Calu3 (cell line): Measurements from ENCODE around the gene CCZ1B. TPM values are rescaled to one million over a fixed set of nuclear protein-coding genes. Genes with fewer than 3 reads are reported as not detected.
A peak's percentile ranks its signal among the peaks of the same experiment; 100 is the strongest.
"Not testable (repeated sequence)": the region's sequence is repeated elsewhere in the genome, so short reads cannot be mapped to it uniquely, and the experiment has no call there.

ENCODE experiments used
- BruUV-seq: library from RNA; stranded (reverse); fragments of 400-500 nt; replicated peaks from 2 replicates; lab custom pipeline; 2021; lab: Mats Ljungman, UMichigan
- CTCF ChIA-PET: fragments of 300-600 bp; sonication (Branson Sonifier 250); formaldehyde crosslinking; loops from one replicate; lab custom pipeline; 2022; ENCODE audit warnings: antibody characterized with exemption; lab: Charles Lee
- DNase-seq: peaks from one replicate; pipeline ENCODE4 v3.0.0; 2022
- H3K27ac Mint-ChIP-seq: one replicate; pipeline ENCODE4 v1.8.0; 2022; ENCODE audit warnings: mixed read lengths; ENCODE audit not compliant: unreplicated experiment
- H3K27me3 Mint-ChIP-seq: one replicate; pipeline ENCODE4 v1.8.0; 2022; ENCODE audit warnings: mixed read lengths; ENCODE audit not compliant: unreplicated experiment
- H3K36me3 Mint-ChIP-seq: one replicate; pipeline ENCODE4 v1.8.0; 2022; ENCODE audit warnings: mild to moderate bottlenecking, moderate library complexity, mixed read lengths; ENCODE audit not compliant: insufficient read depth, unreplicated experiment
- H3K4me1 Mint-ChIP-seq: one replicate; pipeline ENCODE4 v1.8.0; 2022; ENCODE audit warnings: mild to moderate bottlenecking, low read depth, mixed read lengths; ENCODE audit not compliant: unreplicated experiment
- H3K4me3 Mint-ChIP-seq: one replicate; pipeline ENCODE4 v1.8.0; 2022; ENCODE audit warnings: mild to moderate bottlenecking, low read depth, moderate library complexity, mixed read lengths; ENCODE audit not compliant: unreplicated experiment
- H3K9me3 Mint-ChIP-seq: one replicate; pipeline ENCODE4 v1.8.0; 2022; ENCODE audit warnings: low read depth, mixed read lengths; ENCODE audit not compliant: unreplicated experiment
- intact Hi-C: fragments of 100-400 bp; cut with micrococcal nuclease; formaldehyde crosslinking; loops from one replicate; pipeline ENCODE4 v1.10.0; 2022; ENCODE audit not compliant: unreplicated experiment
- total RNA-seq: library from RNA; stranded (reverse); gene quantifications from 2 replicates; pipeline ENCODE4 v1.2.3, GENCODE V29; 2022
- TF ChIP-seq, protein P1 (sequence below): fragments of 200-600 bp; IDR thresholded peaks from one replicate; pipeline ENCODE4 v1.8.0; 2022; ENCODE audit warnings: antibody characterized with exemption; ENCODE audit not compliant: unreplicated experiment

Gene CCZ1B
- total RNA-seq, 1 experiment from 2014 or later, result 111 TPM

DNA sequence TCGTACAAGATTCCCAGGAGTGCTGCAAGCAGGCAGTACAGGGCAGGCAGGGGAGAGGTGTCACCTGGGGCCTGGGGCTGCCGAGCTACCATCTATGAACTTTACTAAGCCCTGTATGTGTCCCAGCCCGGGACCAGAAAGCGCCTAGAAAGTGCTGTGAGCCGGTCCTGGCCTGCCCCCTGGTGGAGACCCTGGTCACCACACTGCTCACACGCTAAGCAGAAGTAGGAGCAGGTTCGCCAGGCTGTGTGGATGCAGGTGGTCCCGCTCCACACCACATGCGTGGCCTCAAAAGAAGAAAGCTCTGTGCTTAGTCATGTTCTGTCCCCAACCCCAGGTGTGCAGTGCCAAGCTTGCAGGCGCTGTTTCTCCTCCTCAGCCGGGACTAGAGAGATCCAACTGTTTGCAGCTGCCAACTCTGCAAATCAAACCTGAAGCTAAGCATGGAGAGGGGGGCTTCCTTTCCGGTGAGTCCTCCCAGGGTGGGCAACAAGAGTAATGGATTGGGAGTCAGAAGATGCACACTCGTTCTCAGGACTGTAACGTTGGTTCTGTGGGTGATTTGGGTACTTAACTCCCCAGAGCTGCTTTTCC, 31.7 kb upstream of the CCZ1B start:
- H3K4me1 Mint-ChIP-seq, result peaks cover 11% of the 10 kb centered on the region
- H3K4me3 Mint-ChIP-seq, BruUV-seq, intact Hi-C loops, H3K9me3 Mint-ChIP-seq, H3K27ac Mint-ChIP-seq: not testable (repeated sequence)
- TF ChIP-seq, protein P1, sequence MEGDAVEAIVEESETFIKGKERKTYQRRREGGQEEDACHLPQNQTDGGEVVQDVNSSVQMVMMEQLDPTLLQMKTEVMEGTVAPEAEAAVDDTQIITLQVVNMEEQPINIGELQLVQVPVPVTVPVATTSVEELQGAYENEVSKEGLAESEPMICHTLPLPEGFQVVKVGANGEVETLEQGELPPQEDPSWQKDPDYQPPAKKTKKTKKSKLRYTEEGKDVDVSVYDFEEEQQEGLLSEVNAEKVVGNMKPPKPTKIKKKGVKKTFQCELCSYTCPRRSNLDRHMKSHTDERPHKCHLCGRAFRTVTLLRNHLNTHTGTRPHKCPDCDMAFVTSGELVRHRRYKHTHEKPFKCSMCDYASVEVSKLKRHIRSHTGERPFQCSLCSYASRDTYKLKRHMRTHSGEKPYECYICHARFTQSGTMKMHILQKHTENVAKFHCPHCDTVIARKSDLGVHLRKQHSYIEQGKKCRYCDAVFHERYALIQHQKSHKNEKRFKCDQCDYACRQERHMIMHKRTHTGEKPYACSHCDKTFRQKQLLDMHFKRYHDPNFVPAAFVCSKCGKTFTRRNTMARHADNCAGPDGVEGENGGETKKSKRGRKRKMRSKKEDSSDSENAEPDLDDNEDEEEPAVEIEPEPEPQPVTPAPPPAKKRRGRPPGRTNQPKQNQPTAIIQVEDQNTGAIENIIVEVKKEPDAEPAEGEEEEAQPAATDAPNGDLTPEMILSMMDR, result peak; percentile 97
- H3K36me3 Mint-ChIP-seq, result peaks cover 26% of the 10 kb centered on the region
- CTCF ChIA-PET, result interaction anchor here (0.6 to 1.2 kb wide), 4 partner anchors 14 to 494 kb away, joined by 3 to 5 read pairs (median 4); no protein-coding TSS in a partner anchor
- DNase-seq, result peak; percentile 91
- H3K27me3 Mint-ChIP-seq, result peaks cover 14% of the 10 kb centered on the region

- DNase-seq, result peak; percentile 39
- H3K27ac Mint-ChIP-seq, CTCF ChIA-PET, H3K9me3 Mint-ChIP-seq, intact Hi-C loops, BruUV-seq: not testable (repeated sequence)
- peaks cover 11% of the 10 kb centered on the region for H3K4me1 Mint-ChIP-seq
- peak overlapping the region; percentile 83 for H3K4me3 Mint-ChIP-seq
- H3K36me3 Mint-ChIP-seq, result peaks cover 26% of the 10 kb centered on the region
- H3K27me3 Mint-ChIP-seq, result peaks cover 12% of the 10 kb centered on the region
Observed at GRCh38 chr7:6855563-6856131, 29.6 kb upstream of the CCZ1B start.

DNA sequence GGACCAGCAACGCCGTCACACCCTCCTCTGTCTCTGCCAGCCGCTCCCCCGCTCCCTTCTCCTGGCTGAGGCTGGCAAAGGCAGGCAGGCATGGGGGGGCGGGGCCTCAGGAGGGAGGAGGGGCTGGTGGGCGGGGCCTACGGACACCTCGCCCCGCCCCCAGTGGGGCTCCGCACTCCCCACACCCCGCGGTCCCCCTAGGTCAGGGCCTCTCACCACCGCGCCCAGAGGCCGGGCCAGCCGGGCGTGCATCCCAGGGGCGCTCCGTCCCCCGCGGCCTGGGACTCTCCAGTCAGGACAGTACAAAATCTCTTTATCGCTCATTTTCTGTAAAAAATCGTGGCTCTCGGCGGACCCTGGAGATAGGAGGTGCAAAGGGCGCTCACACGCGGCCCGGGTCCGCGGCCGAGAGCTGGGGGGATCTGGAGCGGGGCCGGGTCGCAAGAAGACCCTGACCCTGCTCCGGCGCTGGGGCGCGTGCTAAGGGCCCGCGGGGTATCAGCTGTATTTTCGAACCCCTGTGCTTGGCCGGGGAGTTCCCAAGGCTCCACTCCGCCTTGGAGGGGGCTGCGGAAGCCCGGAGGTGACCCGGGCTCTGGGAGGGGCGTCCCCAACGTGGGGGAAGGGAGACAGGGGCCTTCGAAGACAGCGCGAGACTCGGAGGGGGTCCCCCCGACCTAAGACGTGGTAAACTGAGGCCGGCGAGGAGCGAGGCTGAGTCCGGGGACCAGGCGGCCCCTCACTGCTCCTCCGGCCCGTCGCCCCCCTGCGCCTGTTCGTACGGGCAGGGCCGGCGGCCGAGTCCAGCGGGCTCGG, 28.9 kb upstream of the CCZ1B start:
- H3K9me3 Mint-ChIP-seq, CTCF ChIA-PET, intact Hi-C loops, H3K27ac Mint-ChIP-seq, BruUV-seq: not testable (repeated sequence)
- peak; percentile 60 for DNase-seq
- peak overlapping the region; percentile 83 for H3K4me3 Mint-ChIP-seq
- peaks cover 12% of the 10 kb centered on the region for H3K27me3 Mint-ChIP-seq
- H3K36me3 Mint-ChIP-seq, result peaks cover 26% of the 10 kb centered on the region
- H3K4me1 Mint-ChIP-seq, result peaks cover 11% of the 10 kb centered on the region

- Mint-ChIP-seq H3K4me3 (peak overlapping the region; percentile 83), H3K4me1 (peaks cover 11% of the 10 kb centered on the region), H3K36me3 (peaks cover 26% of the 10 kb centered on the region), H3K27me3 (peaks cover 12% of the 10 kb centered on the region)
- H3K9me3 Mint-ChIP-seq, DNase-seq, H3K27ac Mint-ChIP-seq, BruUV-seq, CTCF ChIA-PET, intact Hi-C loops: not testable (repeated sequence)
Observed at GRCh38 chr7:6853681-6854080, 27.6 kb upstream of the CCZ1B start.

- H3K27ac Mint-ChIP-seq, BruUV-seq, intact Hi-C loops, H3K4me1 Mint-ChIP-seq, CTCF ChIA-PET, DNase-seq, H3K9me3 Mint-ChIP-seq, H3K36me3 Mint-ChIP-seq, H3K4me3 Mint-ChIP-seq: not testable (repeated sequence)
- peaks cover 13% of the 10 kb centered on the region for H3K27me3 Mint-ChIP-seq
Observed at GRCh38 chr7:6849127-6849526, 23.1 kb upstream of the CCZ1B start.

- peaks cover 13% of the 10 kb centered on the region for H3K27me3 Mint-ChIP-seq
- H3K4me3 Mint-ChIP-seq, H3K36me3 Mint-ChIP-seq, H3K9me3 Mint-ChIP-seq, H3K27ac Mint-ChIP-seq, intact Hi-C loops, DNase-seq, BruUV-seq, CTCF ChIA-PET: not testable (repeated sequence)
- peaks cover 15% of the 10 kb centered on the region for H3K4me1 Mint-ChIP-seq
Observed at GRCh38 chr7:6847751-6848150, 21.7 kb upstream of the CCZ1B start.

DNA sequence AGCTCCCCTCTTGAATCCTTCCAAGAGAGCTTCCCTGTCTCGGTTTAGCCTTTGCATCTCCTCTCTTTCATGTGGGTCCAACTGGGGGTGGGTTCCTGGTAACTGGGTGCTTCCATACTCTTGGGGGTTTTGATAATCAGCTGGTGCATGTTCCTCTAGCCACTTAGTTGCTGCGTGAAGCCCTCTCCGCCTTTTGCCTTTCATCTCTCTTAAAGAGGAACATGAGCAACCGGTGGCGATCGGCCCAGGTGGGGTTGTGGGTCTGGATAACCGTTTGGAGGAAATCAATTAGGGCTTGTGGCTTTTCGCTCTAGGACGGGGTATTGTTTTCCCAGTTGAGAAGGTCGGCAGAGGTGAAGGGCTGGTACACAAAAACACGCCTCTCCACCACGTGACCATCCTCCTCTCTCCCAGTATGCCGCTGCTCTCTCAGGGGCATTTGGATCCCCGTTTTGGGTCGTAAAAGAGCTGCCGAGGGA, 19.9 kb upstream of the CCZ1B start:
- CTCF ChIA-PET, H3K4me3 Mint-ChIP-seq, H3K27ac Mint-ChIP-seq, H3K36me3 Mint-ChIP-seq, H3K9me3 Mint-ChIP-seq, DNase-seq, BruUV-seq, intact Hi-C loops: not testable (repeated sequence)
- H3K27me3 Mint-ChIP-seq, result peaks cover 13% of the 10 kb centered on the region
- H3K4me1 Mint-ChIP-seq, result peaks cover 32% of the 10 kb centered on the region

- H3K9me3 Mint-ChIP-seq, intact Hi-C loops, DNase-seq, H3K36me3 Mint-ChIP-seq, CTCF ChIA-PET, H3K4me3 Mint-ChIP-seq, H3K27ac Mint-ChIP-seq, BruUV-seq: not testable (repeated sequence)
- peaks cover 13% of the 10 kb centered on the region for H3K27me3 Mint-ChIP-seq
- H3K4me1 Mint-ChIP-seq, result peaks cover 34% of the 10 kb centered on the region
Observed at GRCh38 chr7:6843654-6844053, 17.6 kb upstream of the CCZ1B start.
